HEK293 (cell line): ENCODE data around the gene UBL4A.

ENCODE experiments used
- GLIS1 ChIP-seq: fragments of 450-650 bp; formaldehyde crosslinking; IDR thresholded peaks from 2 replicates; pipeline ENCODE4 v1.5.1; 2016; ENCODE audit warnings: missing biosample characterization, missing genetic modification characterization
- GLIS2 ChIP-seq: fragments of 450-650 bp; formaldehyde crosslinking; IDR thresholded peaks from 2 replicates; pipeline ENCODE4 v1.5.1; 2016; ENCODE audit warnings: missing biosample characterization, missing genetic modification characterization
- PATZ1 ChIP-seq: fragments of 450-650 bp; formaldehyde crosslinking; IDR thresholded peaks from 2 replicates; pipeline ENCODE4 v1.5.1; 2016; ENCODE audit warnings: missing biosample characterization, missing genetic modification characterization
- PRDM6 ChIP-seq: fragments of 450-650 bp; formaldehyde crosslinking; IDR thresholded peaks from 2 replicates; pipeline ENCODE4 v1.5.1; 2017; ENCODE audit warnings: missing biosample characterization, missing genetic modification characterization
- SP7 ChIP-seq: fragments of 450-650 bp; formaldehyde crosslinking; IDR thresholded peaks from 2 replicates; pipeline ENCODE4 v1.5.1; 2016; ENCODE audit warnings: missing biosample characterization, missing genetic modification characterization
- ZBTB11 ChIP-seq: fragments of 450-650 bp; formaldehyde crosslinking; conservative IDR thresholded peaks from 2 replicates; pipeline ENCODE4 v1.5.1; 2016; ENCODE audit warnings: low read depth, missing biosample characterization, missing genetic modification characterization
- ZNF132 ChIP-seq: fragments of 450-650 bp; formaldehyde crosslinking; IDR thresholded peaks from 2 replicates; pipeline ENCODE4 v1.5.1; 2017; ENCODE audit warnings: missing biosample characterization, missing genetic modification characterization, borderline replicate concordance
- ZNF174 ChIP-seq: fragments of 450-650 bp; formaldehyde crosslinking; IDR thresholded peaks from 2 replicates; pipeline ENCODE4 v1.5.0; 2017; ENCODE audit warnings: missing biosample characterization, mild to moderate bottlenecking, missing genetic modification characterization
- ZNF18 ChIP-seq: fragments of 450-650 bp; formaldehyde crosslinking; IDR thresholded peaks from 2 replicates; pipeline ENCODE4 v1.5.1; 2016; ENCODE audit warnings: missing biosample characterization, missing genetic modification characterization
- ZNF2 ChIP-seq: fragments of 450-650 bp; formaldehyde crosslinking; IDR thresholded peaks from 2 replicates; pipeline ENCODE4 v1.5.1; 2016; ENCODE audit warnings: missing biosample characterization, missing genetic modification characterization
- ZNF354C ChIP-seq: fragments of 450-650 bp; formaldehyde crosslinking; IDR thresholded peaks from 2 replicates; pipeline ENCODE4 v1.5.1; 2016; ENCODE audit warnings: missing biosample characterization, missing genetic modification characterization, low read depth, borderline replicate concordance
- ZNF362 ChIP-seq: fragments of 450-650 bp; formaldehyde crosslinking; IDR thresholded peaks from 2 replicates; pipeline ENCODE4 v1.5.1; 2016; ENCODE audit warnings: missing biosample characterization, missing genetic modification characterization
- ZNF366 ChIP-seq: fragments of 450-650 bp; formaldehyde crosslinking; conservative IDR thresholded peaks from 2 replicates; pipeline ENCODE4 v1.5.1; 2016; ENCODE audit warnings: missing biosample characterization, missing genetic modification characterization
- ZNF398 ChIP-seq: fragments of 450-650 bp; formaldehyde crosslinking; IDR thresholded peaks from 2 replicates; pipeline ENCODE4 v1.5.1; 2017; ENCODE audit warnings: missing biosample characterization, missing genetic modification characterization
- ZNF518A ChIP-seq: fragments of 450-650 bp; formaldehyde crosslinking; conservative IDR thresholded peaks from 2 replicates; pipeline ENCODE4 v1.5.1; 2016; ENCODE audit warnings: low read depth, missing biosample characterization, missing genetic modification characterization
- ZNF600 ChIP-seq: fragments of 450-650 bp; formaldehyde crosslinking; IDR thresholded peaks from 2 replicates; pipeline ENCODE4 v1.5.1; 2016; ENCODE audit warnings: missing biosample characterization, missing genetic modification characterization
- ZNF677 ChIP-seq: fragments of 450-650 bp; IDR thresholded peaks from 2 replicates; pipeline ENCODE4 v1.5.0; 2018; ENCODE audit warnings: missing biosample characterization, mild to moderate bottlenecking, missing genetic modification characterization, moderate library complexity
- ZNF792 ChIP-seq: fragments of 450-650 bp; formaldehyde crosslinking; IDR thresholded peaks from 2 replicates; pipeline ENCODE4 v1.5.1; 2016; ENCODE audit warnings: missing biosample characterization, missing genetic modification characterization

The UBL4A gene

GRCh38 chrX:154458954-154459778 lies 27.2 kb downstream of the UBL4A start (continued):
- TF ChIP-seq PATZ1 (tag by site-specific recombination) = 0 out of 2 replicates have a peak, but pooled peaks have one; percentile 2
- TF ChIP-seq ZNF354C (tag by site-specific recombination) = no peak
- no peak for TF ChIP-seq ZBTB11
- peak; percentile 44 for TF ChIP-seq ZNF398 (tag by site-specific recombination)
- no peak for TF ChIP-seq ZNF18 (tag by site-specific recombination)
- TF ChIP-seq SP7 = no peak
- TF ChIP-seq ZNF366 (tag by site-specific recombination) = no peak
- TF ChIP-seq ZNF362 (tag by site-specific recombination) = no peak
- TF ChIP-seq ZNF174 (tag by site-specific recombination) = no peak
- peak; percentile 89 for TF ChIP-seq GLIS1 (tag by site-specific recombination)
- 0 out of 2 replicates have a peak, but pooled peaks have one; percentile 58 for TF ChIP-seq GLIS2 (tag by site-specific recombination)
- TF ChIP-seq ZNF792 (tag by site-specific recombination) = no peak
- TF ChIP-seq ZNF518A (tag by site-specific recombination) = no peak
- TF ChIP-seq ZNF677 = no peak
- no peak for TF ChIP-seq ZNF2 (tag by site-specific recombination)
- TF ChIP-seq PRDM6 (tag by site-specific recombination) = no peak
- TF ChIP-seq ZNF600 (tag by site-specific recombination) = peak; percentile 68; the same call in 1 of the 2 replicates
- no peak for TF ChIP-seq ZNF132
